Sigmoid colon (tissue), 7 donors: ENCODE data around the gene THAP6. TPM values are rescaled to one million over a fixed set of nuclear protein-coding genes. Genes with fewer than 3 reads are reported as not detected.

ENCODE experiments used
- DNase-seq: peaks from one replicate; pipeline ENCODE4 v3.0.0-alpha.2; 2019
- H3K27ac ChIP-seq, 4 donors: fragments of 200-600 bp; sonication (generic); one replicate each; pipeline ENCODE4 v1.5.1; 2016 to 2019; ENCODE audit warnings: mild to moderate bottlenecking in 1 of 4
- H3K27me3 ChIP-seq, 3 donors: fragments of 200-600 bp; sonication (generic); one replicate each; pipeline ENCODE4 v1.5.1; 2019; ENCODE audit warnings: mild to moderate bottlenecking in 1 of 3
- H3K36me3 ChIP-seq, 4 donors: fragments of 200-600 bp; sonication (generic); one replicate each; pipeline ENCODE4 v1.5.1; 2016 to 2019
- H3K4me1 ChIP-seq, 4 donors: fragments of 200-600 bp; sonication (generic); one replicate each; pipeline ENCODE4 v1.5.1; 2017 to 2019
- H3K4me3 ChIP-seq, 4 donors: fragments of 200-600 bp; sonication (generic); one replicate each; pipeline ENCODE4 v1.5.1; 2017 to 2019; ENCODE audit warnings: mild to moderate bottlenecking in 2 of 4, moderate library complexity in 1 of 4
- H3K9me3 ChIP-seq, 4 donors: fragments of 200-600 bp in 3 of 4; sonication (generic) in 3 of 4; one replicate each; pipeline versions ENCODE4 v1.5.1 to v1.6.1; 2013 to 2019
- CTCF ChIP-seq, 4 experiments: fragments of 450-650 bp in 3 of 4; fragments of 200-600 bp in 1 of 4; IDR thresholded peaks; one replicate each; pipeline ENCODE4 v1.5.1; 2016 to 2019; ENCODE audit warnings: antibody characterized with exemption in 4 of 4, mild to moderate bottlenecking in 3 of 4, moderate library complexity in 2 of 4
- EP300 ChIP-seq, 4 donors: sonication (generic); formaldehyde crosslinking; IDR thresholded peaks; one replicate each; pipeline ENCODE4 v1.6.1; 2017; ENCODE audit warnings: antibody characterized with exemption in 4 of 4
- POLR2A ChIP-seq, 2 donors: fragments of 450-650 bp; IDR thresholded peaks; one replicate each; pipeline ENCODE4 v1.6.1; 2016; ENCODE audit warnings: antibody characterized with exemption in 2 of 2, mild to moderate bottlenecking in 2 of 2, moderate library complexity in 2 of 2
- POLR2AphosphoS5 ChIP-seq, 4 donors: sonication (generic); formaldehyde crosslinking; IDR thresholded peaks; one replicate each; pipeline ENCODE4 v1.6.1; 2017; ENCODE audit warnings: antibody characterized with exemption in 4 of 4
- WGBS, 2 donors: extraction: QIAGEN DNeasy Blood & Tissue Kit; methylation state at CpG; one replicate each; pipeline ENCODE4 v1.1.7; 2013; 5-methylcytosine and 5-hydroxymethylcytosine counted together
- intact Hi-C: fragments of 100-400 bp; cut with DNase I; formaldehyde crosslinking; loops from one replicate; pipeline ENCODE4 v1.15.1; 2023
- polyA plus RNA-seq, 3 donors: library from polyadenylated mRNA; stranded (reverse); fragments of 200-250 nt; gene quantifications; one replicate each; pipeline ENCODE4 v1.2.3, GENCODE V29; 2013
- total RNA-seq, 4 donors: library from RNA; depleted of rRNA; stranded (reverse); fragments of >200 nt; gene quantifications; one replicate each; pipeline ENCODE4 v1.1.0, GENCODE V29; 2016
- donor health status: healthy with polysubstance abuse.
- donor health status: Bipolar disorder and iron deficiency.
- donor health status: healthy.

THAP6 gene
- total and polyA plus RNA-seq, 7 donors: 4.8 to 38.8 (median 17.1) TPM

GRCh38 chr4:75544870-75545269 lies 30.6 kb downstream of the THAP6 start:
- Histone ChIP-seq H3K4me3 (no peak overlapping the region), H3K4me1 (no peaks in the 10 kb centered on the region), H3K27ac (no peak overlapping the region), H3K36me3 (peaks cover 0 to 15% (median 0%) of the 10 kb centered on the region in 4 donors), H3K27me3 (no peaks in the 10 kb centered on the region), H3K9me3 (no peaks in the 10 kb centered on the region)
- no peak for DNase-seq
- intact Hi-C loops: no loop called here
- TF ChIP-seq POLR2A (IDR thresholded peaks at IDR 0.05) (no peak), EP300 (IDR thresholded peaks at IDR 0.05) (no peak), CTCF (IDR thresholded peaks at IDR 0.05) (no peak), POLR2AphosphoS5 (IDR thresholded peaks at IDR 0.05) (no peak)
- WGBS, 2 donors: 96 to 97% methylated on average over 3 of the region's 3 CpGs

GRCh38 chr4:75545526-75545925 lies 31.3 kb downstream of the THAP6 start:
- Histone ChIP-seq H3K4me1 (no peaks in the 10 kb centered on the region), H3K36me3 (peaks cover 0 to 15% (median 0%) of the 10 kb centered on the region in 4 donors), H3K27ac (no peak overlapping the region), H3K4me3 (no peak overlapping the region), H3K27me3 (no peaks in the 10 kb centered on the region), H3K9me3 (no peaks in the 10 kb centered on the region)
- WGBS, 2 donors: 93 to 97% methylated on average over 5 of the region's 5 CpGs
- intact Hi-C loops: no loop called here
- DNase-seq: no peak
- TF ChIP-seq EP300 (IDR thresholded peaks at IDR 0.05) (no peak), POLR2AphosphoS5 (IDR thresholded peaks at IDR 0.05) (no peak), POLR2A (IDR thresholded peaks at IDR 0.05) (no peak), CTCF (IDR thresholded peaks at IDR 0.05) (no peak)

GRCh38 chr4:75547647-75548387 lies 33.5 kb downstream of the THAP6 start:
- 81 to 83% methylated on average over 15 of the region's 15 CpGs for WGBS, 2 donors
- TF ChIP-seq POLR2AphosphoS5 (IDR thresholded peaks at IDR 0.05) (peak in 1 of 4 donors; percentile 9), CTCF (IDR thresholded peaks at IDR 0.05) (no peak)
- Histone ChIP-seq H3K4me3 (no peak overlapping the region), H3K27me3 (no peaks in the 10 kb centered on the region), H3K36me3 (peaks cover 0 to 15% (median 0%) of the 10 kb centered on the region in 4 donors), H3K27ac (no peak overlapping the region), H3K9me3 (no peaks in the 10 kb centered on the region), H3K4me1 (no peaks in the 10 kb centered on the region)
- DNase-seq: peak; percentile 75
- intact Hi-C loops: no loop called here

GRCh38 chr4:75549019-75549418 lies 34.7 kb downstream of the THAP6 start:
- TF ChIP-seq POLR2A (IDR thresholded peaks at IDR 0.05): no peak
- TF ChIP-seq EP300 (IDR thresholded peaks at IDR 0.05): no peak
- TF ChIP-seq POLR2AphosphoS5 (IDR thresholded peaks at IDR 0.05): no peak
- no peak for TF ChIP-seq CTCF (IDR thresholded peaks at IDR 0.05)
- Histone ChIP-seq H3K27me3 (no peaks in the 10 kb centered on the region), H3K27ac (no peak overlapping the region), H3K9me3 (no peaks in the 10 kb centered on the region), H3K4me1 (no peaks in the 10 kb centered on the region), H3K4me3 (no peak overlapping the region), H3K36me3 (peaks cover 0 to 15% (median 0%) of the 10 kb centered on the region in 4 donors)
- no peak for DNase-seq
- intact Hi-C loops: no loop called here
- WGBS, 2 donors: 94 to 96% methylated on average over 2 of the region's 2 CpGs

GRCh38 chr4:75552452-75552851 lies 38.2 kb downstream of the THAP6 start:
- H3K27me3 ChIP-seq: no peaks in the 10 kb centered on the region
- H3K27ac ChIP-seq: no peak overlapping the region
- TF ChIP-seq CTCF (IDR thresholded peaks at IDR 0.05) (no peak), EP300 (IDR thresholded peaks at IDR 0.05) (no peak)
- DNase-seq: no peak
- H3K4me1 ChIP-seq: no peaks in the 10 kb centered on the region
- H3K9me3 ChIP-seq: no peaks in the 10 kb centered on the region
- intact Hi-C loops: no loop called here
- no peak overlapping the region for H3K4me3 ChIP-seq
- H3K36me3 ChIP-seq: no peaks in the 10 kb centered on the region
